GM19240 (cell line): ENCODE data around the gene HYCC2.
"Not testable (repeated sequence)": the region's sequence is repeated elsewhere in the genome, so short reads cannot be mapped to it uniquely, and the experiment has no call there.

Source experiments
- DNase-seq: peaks from one replicate; pipeline ENCODE4 v3.0.0; 2011; ENCODE audit warnings: low spot score; ENCODE audit not compliant: insufficient read length

Gene HYCC2

GRCh38 chr2:201072201-201072530, 695 bp upstream of the HYCC2 start:
- no peak for DNase-seq

- no peak for DNase-seq
These were observed 458 bp downstream of the HYCC2 start for GRCh38 chr2:201070948-201071478.

GRCh38 chr2:201064797-201065329, 6.6 kb downstream of the HYCC2 start:
- DNase-seq: no peak

GRCh38 chr2:201063516-201063915, 8.0 kb downstream of the HYCC2 start:
- not testable (repeated sequence) for DNase-seq

GRCh38 chr2:201059961-201060755, 11.3 kb downstream of the HYCC2 start:
- DNase-seq: no peak

GRCh38 chr2:201058914-201059313, 12.6 kb downstream of the HYCC2 start:
- DNase-seq: no peak

- no peak for DNase-seq
These were observed 13.7 kb downstream of the HYCC2 start for GRCh38 chr2:201057715-201058248.

GRCh38 chr2:201057087-201057521, 14.4 kb downstream of the HYCC2 start:
- DNase-seq: no peak

- DNase-seq: no peak
These were observed 22.0 kb downstream of the HYCC2 start for GRCh38 chr2:201049455-201049854.

- DNase-seq: no peak
These were observed 24.6 kb downstream of the HYCC2 start for GRCh38 chr2:201046881-201047280.

GRCh38 chr2:201043050-201043449, 28.4 kb downstream of the HYCC2 start:
- DNase-seq: not testable (repeated sequence)

GRCh38 chr2:201042451-201042850, 29.0 kb downstream of the HYCC2 start:
- not testable (repeated sequence) for DNase-seq

- DNase-seq: no peak
These were observed 30.4 kb downstream of the HYCC2 start for GRCh38 chr2:201040867-201041628.

GRCh38 chr2:201038855-201039254, 32.6 kb downstream of the HYCC2 start:
- no peak for DNase-seq

GRCh38 chr2:201038361-201038760, 33.1 kb downstream of the HYCC2 start:
- DNase-seq: not testable (repeated sequence)

GRCh38 chr2:201034355-201034754, 37.1 kb downstream of the HYCC2 start:
- not testable (repeated sequence) for DNase-seq

- no peak for DNase-seq
These were observed 47.0 kb downstream of the HYCC2 start for GRCh38 chr2:201024518-201024917.

GRCh38 chr2:201021914-201022313, 49.6 kb downstream of the HYCC2 start:
- no peak for DNase-seq
